Adrenal gland (tissue), 5 donors: Measurements from ENCODE around the gene ERCC2.

Experiments
- POLR2A ChIP-seq, 2 donors: fragments of 450-650 bp; IDR thresholded peaks; one replicate each; pipeline ENCODE4 v1.6.1; 2017; ENCODE audit warnings: antibody characterized with exemption in 2 of 2, mild to moderate bottlenecking in 2 of 2, moderate library complexity in 1 of 2
- TF ChIP-seq, protein P1 (sequence below), 6 experiments: fragments of 450-650 bp in 4 of 6; fragments of 200-600 bp in 2 of 6; sonication (generic) in 1 of 6; IDR thresholded peaks; 1 replicate in 5 of 6; 2 replicates in 1 of 6; pipeline versions ENCODE4 v1.5.1 to v1.8.0; 2016 to 2021; ENCODE audit warnings: antibody characterized with exemption in 6 of 6, mild to moderate bottlenecking in 2 of 6, moderate library complexity in 1 of 6
- donor health status: DM: no; HTN: no; CAD: no.

DNA sequence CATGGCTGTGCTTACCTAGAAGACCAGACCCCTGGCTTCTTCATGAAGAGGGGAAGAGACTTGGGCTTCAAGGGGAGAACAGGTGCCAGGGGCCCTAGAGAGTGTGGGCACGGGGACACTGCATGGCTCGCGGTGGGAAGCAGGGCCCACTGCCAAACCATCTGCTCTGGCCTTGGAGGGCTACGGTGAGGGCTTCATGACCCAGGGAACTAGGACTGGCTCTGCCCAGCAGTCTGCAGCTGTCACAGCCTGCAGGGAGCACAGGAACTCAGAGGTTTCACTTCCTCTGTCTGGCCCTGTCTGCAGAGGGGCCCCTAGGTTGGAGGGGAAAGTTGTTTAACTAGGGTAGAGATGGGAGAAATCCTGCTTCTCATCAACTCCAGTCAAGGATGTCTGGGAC lies 49.0 kb upstream of the ERCC2 start:
- TF ChIP-seq, protein P1, sequence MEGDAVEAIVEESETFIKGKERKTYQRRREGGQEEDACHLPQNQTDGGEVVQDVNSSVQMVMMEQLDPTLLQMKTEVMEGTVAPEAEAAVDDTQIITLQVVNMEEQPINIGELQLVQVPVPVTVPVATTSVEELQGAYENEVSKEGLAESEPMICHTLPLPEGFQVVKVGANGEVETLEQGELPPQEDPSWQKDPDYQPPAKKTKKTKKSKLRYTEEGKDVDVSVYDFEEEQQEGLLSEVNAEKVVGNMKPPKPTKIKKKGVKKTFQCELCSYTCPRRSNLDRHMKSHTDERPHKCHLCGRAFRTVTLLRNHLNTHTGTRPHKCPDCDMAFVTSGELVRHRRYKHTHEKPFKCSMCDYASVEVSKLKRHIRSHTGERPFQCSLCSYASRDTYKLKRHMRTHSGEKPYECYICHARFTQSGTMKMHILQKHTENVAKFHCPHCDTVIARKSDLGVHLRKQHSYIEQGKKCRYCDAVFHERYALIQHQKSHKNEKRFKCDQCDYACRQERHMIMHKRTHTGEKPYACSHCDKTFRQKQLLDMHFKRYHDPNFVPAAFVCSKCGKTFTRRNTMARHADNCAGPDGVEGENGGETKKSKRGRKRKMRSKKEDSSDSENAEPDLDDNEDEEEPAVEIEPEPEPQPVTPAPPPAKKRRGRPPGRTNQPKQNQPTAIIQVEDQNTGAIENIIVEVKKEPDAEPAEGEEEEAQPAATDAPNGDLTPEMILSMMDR (IDR thresholded peaks at IDR 0.05), result no peak
- no peak for TF ChIP-seq POLR2A (IDR thresholded peaks at IDR 0.05)
